ENCODE results near the gene PRKCE.

PRKCE gene

DNA sequence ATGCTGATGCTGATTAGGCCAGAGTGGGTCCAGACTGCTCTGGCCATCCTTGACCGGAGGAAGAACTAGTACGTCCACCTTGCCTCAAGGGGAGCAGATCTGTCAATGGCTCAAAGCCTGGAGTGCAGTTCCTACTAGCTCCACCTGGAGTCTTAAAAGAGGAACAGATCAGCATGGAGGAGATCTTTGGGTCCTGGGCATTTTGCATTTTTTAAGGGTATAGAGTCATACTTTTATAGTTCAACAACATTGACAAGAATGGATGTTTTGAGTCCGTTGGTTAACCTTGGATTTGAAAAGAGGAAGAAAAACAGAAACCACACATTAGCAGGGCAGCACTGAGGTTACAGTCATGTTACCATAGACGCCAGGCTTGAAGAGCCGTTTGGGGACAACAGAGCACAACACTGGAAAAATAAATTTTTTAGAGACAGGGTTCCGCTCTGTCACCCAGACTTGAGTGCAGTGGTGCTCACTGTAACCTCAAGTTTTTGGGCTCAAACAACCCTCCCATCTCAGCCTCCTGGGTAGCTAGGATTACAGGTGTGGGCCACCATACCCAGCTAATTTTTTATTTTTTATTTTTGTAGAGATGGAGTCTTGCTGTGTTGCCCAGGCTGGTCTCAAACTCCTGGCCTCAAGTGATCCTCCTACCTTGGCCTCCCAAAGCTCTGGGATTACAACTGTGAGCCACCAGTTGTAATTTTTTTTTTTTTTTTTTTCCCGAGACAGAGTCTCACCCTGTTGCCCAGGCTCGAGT is 78.5 kb downstream of the PRKCE start:
- DNase-seq: no peak

DNA sequence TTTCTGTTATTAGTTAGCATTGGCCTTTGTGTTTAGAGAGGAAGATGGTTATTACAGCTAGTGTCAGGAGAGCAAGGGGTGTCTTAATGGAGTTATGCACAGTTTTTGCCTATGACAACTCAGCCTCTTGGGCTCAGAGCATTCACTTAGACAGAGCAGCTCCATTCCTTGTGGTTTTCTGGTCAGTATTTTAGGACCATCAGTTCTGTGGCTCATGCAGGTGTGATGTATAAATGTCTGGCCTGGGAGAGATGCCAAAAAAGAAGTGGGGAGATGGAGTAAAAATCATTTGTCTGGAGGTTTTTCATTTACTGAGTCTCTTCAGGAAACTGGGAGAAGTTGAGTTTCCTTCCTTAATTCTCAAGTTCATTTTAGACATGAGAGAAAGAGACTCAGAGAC is 79.7 kb downstream of the PRKCE start:
- DNase-seq: no peak

DNA sequence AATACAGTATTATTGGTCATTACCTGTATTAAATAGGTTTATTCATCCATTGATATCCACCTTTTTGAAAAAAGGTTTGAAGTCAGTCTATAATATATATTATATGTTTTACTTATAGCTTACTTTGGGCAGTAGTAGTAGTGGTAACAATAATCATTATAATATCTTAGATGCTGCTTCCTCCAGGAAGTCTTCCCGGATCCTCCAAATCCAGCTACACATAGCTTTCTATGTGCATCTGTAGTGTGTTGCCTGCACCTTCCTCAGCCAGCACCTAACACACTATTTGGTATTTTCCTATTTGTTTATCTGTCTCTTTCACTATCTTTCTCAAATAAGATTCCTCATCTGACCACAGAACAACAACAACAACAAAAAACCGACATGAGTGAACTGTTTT is 81.0 kb downstream of the PRKCE start:
- no peak for DNase-seq

DNA sequence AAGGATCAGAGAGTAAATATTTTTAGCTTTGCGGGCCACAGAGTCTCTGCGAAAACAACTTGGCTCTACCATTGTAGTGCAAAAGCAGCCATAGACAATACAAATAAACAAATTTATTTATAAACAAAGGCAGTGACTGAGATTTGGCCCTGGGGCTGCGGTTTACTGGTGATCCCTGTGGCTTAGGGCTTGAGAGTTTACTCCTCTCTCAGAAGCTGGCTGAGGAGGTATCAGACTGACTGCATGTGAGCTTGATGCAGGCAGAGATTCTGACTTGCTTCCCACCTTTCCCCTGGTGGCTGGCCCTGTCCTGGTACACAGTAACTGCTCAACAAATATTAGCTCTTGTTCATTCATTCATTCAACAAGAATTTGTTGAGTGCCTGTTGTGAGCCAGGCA is 81.5 kb downstream of the PRKCE start:
- no peak for DNase-seq

DNA sequence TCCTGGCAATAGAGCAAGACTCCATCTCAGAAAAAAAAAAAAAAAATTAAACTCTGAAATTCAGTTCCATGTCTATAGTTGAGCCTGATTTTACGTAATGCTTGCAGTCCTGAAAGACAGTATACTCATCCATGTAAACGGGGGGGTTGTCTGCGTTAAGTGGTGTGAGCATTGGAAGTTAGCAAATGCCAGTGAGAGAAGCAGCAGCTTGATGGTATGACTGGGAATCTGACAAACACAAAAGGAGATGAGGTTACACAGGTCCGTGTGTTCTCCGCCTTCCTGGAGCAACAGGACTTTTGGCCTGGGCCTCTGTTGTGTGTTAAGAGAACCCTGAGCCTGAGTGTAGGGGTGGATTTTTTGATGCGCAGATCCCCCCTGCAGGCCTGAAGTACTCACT is 82.9 kb downstream of the PRKCE start:
- no peak for DNase-seq

DNA sequence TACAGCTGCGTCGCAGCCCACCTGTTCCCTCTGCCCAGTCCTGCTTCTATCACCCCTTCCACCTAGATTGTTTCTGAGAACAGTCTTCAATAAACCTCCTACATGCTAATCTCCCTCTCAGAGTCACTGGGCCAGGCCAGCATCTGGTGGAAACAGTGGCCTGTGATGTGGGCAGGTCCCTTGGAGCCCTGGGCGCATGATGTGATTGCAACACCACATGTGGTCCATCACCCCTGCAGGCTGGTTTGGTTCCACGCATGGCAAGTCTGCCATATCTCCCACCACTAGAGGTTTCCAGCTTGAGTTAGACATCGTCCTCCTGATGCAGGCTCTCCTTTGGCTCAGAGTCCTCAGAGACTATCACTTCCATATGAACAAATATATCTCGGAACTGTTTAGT is 83.5 kb downstream of the PRKCE start:
- DNase-seq: no peak

DNA sequence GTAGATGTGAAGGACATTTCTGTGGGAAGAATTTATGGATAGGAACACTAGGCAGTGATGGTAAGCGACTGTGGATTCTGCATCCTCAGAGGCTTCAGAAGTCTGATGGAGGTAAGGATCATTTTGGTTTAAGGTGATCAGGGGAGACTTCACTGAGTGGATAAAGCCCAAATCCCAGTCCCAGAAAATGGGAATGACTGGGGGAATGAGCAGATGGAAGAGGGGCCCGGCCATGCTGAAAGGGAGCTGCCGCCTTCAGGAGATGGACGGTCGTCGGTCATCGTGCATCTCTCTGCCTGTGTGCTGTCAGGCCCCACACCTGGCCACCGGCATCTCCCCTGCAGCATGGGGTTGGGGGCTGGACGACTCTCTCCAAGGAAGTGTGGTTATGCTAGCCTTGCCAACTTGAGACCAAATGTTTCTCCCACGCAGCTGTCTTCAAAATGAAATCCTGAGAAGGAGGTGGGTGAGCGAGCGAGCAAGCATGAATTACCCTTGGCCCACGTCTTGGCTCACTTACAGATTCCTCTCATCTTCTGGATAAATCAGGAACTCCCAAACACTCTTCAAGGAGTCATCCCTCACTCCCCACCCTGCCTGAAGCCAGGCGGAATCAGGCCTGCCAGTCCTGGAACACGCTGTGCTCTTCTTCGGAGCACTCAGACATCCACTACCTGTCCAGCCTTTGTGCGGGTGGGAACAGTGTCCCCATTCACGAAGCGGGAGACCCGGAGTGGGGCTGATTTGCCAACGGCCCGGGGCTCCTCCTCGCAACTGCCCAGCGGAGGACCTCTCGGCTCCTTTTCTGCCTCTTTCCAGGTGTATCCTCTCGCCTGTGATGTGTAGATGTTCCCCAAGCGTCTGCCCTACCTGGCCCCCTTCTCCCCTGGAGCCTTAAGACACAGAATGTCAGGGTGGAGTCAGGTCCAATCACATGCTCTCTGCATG is 85.6 kb downstream of the PRKCE start:
- DNase-seq: no peak

DNA sequence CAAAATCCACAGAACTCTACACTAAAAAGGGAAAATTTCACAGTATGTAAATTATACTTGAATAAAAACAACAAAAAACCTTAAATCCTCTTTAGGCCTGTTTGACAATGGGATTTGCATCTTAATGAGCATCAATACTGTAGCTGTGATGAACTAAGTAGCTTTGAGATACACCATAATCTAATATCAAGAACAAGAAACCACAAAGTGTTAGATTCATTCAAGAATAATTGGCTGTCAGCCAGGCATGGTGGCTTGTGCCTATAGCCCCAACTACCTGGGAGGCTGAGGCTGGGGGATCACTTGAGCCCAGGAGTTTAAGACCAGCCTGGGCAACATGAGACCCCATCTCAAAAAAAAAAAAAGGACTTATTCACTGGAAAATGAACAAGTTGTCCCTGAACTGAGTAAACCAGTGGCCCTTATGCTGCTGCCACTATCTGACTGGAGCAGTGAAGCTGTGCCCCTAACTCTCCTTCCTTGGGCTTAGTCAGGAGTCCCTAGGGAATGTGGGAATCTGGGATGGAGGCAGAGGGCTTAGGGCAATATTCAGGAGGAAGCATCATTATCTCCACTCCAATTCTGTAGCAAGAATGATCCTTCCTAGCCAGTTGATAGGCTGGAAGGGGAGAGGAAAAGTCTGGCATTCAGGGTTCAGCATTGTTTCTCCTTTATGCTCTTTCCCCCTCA is 88.5 kb downstream of the PRKCE start:
- DNase-seq: no peak

DNA sequence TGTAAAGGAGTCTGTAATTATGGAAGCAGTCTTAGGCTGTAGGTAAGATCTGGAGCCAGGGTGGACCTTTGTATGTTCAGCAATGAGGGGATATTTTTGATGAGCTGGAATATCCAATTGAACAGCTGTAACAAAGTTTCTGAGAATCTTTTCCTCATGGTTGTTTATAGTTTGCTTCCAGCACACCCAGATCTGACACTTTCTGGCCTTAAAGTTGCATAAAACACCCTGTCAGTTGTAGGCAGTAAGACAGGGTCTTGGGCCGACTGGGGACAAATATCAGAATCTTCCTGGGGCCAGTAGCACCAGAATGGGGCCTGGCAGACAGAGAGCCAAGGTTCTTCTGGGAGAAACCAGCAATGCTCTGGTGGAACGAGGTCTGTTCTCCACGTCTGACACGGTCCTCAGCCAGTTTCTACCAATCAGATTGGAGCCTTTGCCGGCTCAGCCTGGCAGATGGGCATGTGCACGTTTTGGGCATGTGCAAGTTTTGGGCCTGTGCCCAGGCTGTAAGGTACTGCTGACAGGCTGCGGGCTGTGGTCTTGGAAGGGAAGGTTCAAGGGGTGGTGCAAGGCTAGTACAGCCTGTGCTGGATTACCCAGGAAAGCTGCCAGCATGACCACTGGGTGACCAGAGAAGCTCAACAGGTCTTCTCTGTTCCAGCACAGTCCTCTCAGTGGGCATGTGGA is 89.8 kb downstream of the PRKCE start:
- DNase-seq: no peak

DNA sequence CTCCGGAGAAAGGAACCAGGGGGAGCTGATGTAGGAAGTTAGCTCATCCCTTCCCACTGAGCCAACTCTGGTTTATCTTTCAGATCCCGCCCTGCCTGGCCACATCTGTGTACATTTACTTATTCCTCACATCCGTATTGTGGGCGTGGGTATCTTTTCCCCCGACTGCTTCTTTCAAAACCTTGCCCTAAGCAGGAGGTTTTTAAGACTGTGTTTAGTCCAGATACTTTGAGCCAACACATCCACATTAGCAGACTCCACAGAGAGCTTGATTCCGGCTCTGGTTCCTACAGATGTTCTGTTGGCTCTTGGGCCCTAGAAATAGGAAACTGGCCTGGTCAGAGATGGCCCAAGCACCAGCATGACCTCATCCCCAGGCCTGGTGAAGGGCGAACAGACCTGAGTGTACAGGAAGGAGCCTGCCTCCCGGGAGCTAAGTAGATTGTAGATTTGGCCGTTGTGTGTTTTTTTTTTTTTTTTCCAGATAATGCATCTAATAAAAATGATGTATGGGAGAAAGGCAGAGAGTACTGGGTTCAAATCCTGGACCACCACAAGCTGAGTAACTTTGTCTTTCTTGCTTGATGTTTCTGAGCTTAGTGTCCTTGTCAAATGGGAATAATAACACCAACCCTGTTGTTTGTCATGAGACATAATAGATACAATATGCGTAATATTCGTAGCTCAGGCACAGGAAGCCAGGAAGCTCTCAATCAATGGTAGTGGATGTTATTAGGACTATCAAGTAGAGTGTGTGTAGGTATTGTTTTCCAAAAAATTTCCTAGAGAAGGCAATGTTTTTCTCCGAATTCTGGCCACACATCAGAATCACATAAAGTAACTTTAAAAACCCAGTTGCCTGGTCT is 92.3 kb downstream of the PRKCE start:
- DNase-seq: no peak

DNA sequence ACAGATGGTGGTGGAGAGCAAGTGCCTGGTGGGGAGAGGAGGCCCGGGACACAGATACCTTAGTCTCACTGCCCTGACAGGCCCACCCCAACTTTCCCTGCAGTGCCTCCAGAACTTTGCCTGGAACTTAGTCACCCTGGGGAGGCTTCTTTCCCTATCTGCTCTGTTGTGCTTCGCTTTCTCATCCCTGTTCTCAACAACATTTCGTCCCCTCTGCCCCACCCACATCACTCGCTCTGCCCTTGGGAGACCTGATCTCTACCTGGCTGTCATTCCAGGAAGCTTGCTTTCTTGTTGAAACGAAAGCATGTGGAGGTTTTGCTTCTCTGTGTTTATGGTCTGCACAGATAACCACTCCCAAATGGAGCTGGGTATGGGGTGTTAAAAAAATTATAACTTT is 93.8 kb downstream of the PRKCE start:
- no peak for DNase-seq

DNA sequence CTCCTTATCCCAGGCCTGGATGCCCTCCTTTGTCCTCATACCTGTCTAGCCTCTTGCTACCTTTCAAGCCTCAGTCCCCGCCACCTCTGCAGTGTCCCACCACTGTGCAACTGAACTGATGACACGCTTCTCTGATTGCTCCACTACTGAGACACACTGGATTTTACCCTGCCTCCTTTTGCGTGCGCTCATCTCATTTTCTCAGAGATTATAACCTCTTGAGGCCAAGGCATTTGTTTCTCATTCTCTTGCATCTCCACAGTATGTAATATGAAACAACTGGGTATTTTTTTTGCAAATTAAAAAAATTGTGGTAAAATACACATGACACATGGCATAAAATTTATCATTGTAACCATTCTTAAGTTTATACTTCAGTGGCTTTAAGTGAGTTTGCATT is 95.4 kb downstream of the PRKCE start:
- no peak for DNase-seq

DNA sequence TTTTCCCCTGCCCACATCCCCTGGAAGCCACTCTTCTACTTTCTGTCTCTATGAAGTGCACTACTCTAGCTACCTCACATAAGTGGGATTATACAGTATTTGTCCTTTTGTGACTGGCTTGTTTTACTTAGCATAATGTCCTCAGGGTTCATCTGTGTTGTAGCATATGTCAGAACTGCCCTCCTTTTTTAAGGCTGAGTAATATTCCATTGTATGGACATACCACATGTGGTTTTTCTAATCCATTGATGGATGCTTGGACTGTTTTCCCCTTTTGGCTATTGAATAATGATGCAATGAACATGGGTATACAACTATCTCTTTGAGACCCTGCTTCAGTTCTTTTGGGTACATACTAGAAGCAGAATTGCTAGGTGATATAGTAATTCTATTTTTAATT is 95.9 kb downstream of the PRKCE start:
- no peak for DNase-seq

DNA sequence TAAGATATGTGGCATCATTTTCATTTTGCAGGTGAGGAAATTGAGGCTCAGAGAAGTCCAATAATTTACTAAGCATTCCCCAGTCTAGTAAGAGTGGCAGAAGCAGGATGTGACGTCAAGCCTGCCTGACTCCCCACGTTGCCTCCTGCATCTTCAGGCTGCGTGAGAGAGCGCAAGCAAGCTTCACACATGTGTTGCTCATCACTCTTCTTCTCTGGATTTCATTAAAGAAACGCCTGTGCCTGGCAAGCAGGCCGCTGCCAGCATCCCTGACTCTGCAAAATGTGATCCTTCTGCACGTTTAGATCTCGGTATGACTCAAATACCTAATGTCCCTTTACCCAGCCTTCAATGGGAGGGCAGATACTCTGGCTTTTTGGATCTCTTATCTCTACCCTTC is 96.8 kb downstream of the PRKCE start:
- no peak for DNase-seq

DNA sequence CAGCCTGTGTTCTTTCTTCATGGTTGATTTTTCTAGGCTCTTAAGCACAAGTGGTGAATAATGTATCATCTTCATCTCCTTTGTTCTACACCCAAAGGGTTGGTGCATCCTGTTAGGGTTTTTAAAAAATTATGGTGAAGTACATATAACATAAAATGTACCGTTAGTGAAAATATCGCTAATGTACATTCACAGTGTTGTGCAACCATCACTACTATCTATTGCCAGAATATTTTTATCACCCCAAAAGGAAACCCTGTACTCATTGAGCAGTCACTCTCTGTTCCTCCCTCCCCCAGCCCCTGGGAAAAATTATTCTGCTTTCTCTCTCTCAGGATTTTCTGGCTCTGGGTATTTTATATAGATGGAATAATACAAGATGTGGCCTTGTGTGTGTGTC is 98.5 kb downstream of the PRKCE start:
- no peak for DNase-seq

DNA sequence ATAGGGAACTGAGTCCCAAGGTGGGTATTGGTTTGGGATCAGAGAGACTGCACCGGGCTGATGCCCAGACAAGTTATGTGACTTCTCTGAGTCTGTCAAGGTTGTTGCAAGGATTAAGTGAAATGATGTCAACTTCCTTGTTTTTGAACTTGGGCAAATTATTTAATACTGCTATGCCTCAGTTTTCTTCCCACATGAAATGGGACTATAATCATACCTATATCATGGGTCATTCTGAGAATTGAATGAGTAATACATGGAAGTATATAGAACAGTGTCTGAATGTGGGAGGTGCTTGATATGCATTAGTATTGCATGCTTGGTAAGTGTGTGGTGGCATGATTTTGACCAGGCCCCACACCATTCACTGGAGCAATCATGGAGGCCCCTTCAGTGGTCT is 99.0 kb downstream of the PRKCE start:
- no peak for DNase-seq

DNA sequence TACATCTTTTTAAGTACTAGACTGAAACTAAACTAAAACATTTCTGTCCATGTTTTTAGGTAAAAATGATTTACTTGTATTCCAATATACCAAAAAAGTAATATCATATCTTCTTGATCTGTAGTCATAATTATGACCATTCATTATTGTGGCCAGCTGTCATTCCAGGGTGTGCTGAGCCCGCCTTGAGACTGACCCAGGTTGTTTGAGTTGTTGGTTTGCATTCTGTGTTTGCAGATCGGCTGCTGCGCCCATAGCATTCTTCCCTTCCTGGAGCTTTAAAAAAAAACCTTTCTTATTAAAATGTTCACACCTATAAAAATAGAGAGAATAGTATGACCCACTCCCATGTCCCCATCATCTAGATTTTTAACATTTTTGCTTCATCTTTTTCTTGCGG is 101.9 kb downstream of the PRKCE start:
- DNase-seq: no peak

DNA sequence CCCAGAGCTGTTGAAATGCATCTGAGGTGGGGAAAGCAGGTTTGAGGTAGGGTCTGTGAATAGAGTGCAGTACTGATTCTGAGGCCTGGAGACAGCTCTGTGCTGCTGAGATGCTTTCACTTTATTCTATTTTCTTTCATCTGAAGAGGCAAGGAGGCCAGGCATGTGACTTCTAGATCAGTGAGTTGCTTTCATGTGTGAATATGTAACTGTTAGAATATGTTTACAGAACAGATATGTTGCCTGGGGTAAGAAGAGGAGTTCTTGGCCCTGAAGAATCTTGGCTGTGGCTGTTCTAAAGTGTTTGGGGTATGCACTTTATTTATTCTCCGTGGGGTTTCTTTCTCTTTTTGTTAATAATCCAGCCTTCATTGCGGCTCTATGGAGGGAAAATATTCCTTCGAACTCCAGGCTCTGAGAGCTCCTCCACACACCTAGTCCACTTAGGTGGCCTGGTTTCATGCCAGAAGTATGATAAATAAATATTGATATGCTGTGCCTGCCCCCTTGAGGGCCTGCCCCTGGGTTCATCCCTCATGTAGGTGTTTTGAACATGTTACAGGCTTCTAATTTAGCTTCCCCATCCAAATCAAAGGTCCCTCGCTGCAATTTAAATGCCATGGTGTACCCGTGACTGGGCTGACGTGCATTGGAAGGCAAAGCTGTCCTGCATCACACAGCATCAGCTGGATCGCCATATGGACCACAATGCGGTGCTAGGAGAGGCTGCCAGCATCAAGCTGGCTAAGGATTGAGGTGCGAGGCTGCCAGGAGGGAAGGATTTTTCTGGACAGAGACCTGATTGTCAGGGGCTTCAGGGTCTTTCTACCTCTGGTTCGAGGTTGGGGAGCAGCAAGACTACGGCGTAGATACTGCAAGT is 102.9 kb downstream of the PRKCE start:
- no peak for DNase-seq

DNA sequence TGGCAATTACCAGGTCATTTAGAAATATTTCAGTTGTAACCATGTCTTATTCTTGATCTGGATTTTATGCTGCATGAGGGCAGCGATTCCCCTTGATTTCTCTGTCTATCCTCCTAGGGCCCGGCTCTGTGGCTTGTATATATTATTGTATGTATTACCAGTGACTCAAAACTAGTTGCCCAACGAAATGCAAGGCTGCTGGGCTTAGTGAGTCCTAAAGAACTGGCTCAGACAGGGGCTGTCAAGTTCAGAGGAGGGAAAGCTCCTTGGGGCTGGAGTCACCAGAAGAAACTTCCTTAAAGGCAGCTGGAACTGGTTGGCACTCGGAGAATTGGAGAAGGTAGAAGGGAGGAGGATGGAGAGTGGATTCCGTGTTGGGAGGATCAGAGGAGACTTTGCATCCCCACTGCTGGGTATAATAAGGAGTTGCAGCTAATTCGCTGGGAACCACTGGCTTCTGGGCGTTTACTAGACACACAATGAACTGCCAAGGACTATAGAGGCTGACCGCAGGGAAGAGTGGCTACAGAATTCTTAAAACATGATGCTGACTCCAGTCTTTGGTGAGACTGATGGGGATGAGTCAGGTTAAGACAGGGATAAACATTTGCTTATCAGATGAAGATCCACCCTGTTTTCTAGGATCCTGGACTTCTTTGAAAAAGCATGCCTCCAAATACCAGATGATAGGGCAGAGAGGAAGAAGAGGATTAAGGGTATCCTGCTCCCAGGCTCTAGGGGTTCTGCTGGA is 104.3 kb downstream of the PRKCE start:
- DNase-seq: no peak

DNA sequence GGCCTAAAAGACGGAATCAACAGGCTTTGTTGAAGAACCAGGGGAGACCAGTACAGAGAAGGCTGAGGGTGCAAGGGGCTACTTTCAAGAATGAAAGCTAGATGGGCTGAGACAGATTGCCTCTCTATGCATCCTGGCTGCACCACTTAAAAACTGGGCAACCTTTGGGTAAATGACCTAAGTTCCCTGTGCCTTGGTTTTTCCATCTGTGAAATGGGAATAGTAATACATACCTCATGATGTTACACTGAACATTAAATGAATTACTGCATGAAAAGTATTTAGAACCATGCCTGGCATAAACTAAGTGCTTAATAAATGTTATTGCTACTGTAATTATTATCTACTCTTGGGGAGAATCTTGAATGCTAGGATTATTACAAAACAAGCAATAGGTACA is 106.5 kb downstream of the PRKCE start:
- DNase-seq: no peak

Data from NCI-H2081 treated with DMSO at 0.1 percent for 48 hours (cell line).